HepG2 (cell line): ENCODE measurements around the gene TOP2A. TPM values are rescaled to one million over a fixed set of nuclear protein-coding genes. Genes with fewer than 3 reads are reported as not detected.

Experiments
- CEBPB ChIP-seq: IDR thresholded peaks from 2 replicates; pipeline ENCODE4 v1.6.1; 2011; ENCODE audit warnings: low read depth, low read length, improper control_type of control experiment, borderline replicate concordance
- FOXA1 ChIP-seq, 2 experiments: fragments of 450-650 bp in 1 of 2; sonication (generic) in 1 of 2; formaldehyde crosslinking in 1 of 2; IDR thresholded peaks; 2 replicates each; pipeline versions ENCODE4 v1.4.0 to v1.6.1; 2016 to 2020; ENCODE audit warnings: missing genetic modification reagents in 1 of 2
- HIC2 ChIP-seq: sonication (generic); formaldehyde crosslinking; IDR thresholded peaks from 2 replicates; pipeline ENCODE4 v1.9.0; 2022; ENCODE audit warnings: low read depth, missing genetic modification reagents
- KAT2B ChIP-seq: fragments of 150-350 bp; IDR thresholded peaks from 2 replicates; pipeline ENCODE4 v1.6.1; 2014; ENCODE audit warnings: low read depth, low read length, borderline replicate concordance
- KAT8 ChIP-seq: IDR thresholded peaks from 2 replicates; pipeline ENCODE4 v1.6.1; 2016; ENCODE audit warnings: missing genetic modification reagents, missing compliant biosample characterization
- MAFF ChIP-seq: IDR thresholded peaks from 2 replicates; pipeline ENCODE4 v1.6.1; 2011; ENCODE audit warnings: low read depth, low read length, improper control_type of control experiment
- MIER2 ChIP-seq: IDR thresholded peaks from 2 replicates; pipeline ENCODE4 v1.6.1; 2016; ENCODE audit warnings: missing biosample characterization, missing genetic modification reagents
- NR0B2 ChIP-seq: sonication (generic); formaldehyde crosslinking; IDR thresholded peaks from 2 replicates; pipeline ENCODE4 v1.4.0; 2020; ENCODE audit warnings: mild to moderate bottlenecking, missing genetic modification reagents
- PAX8 ChIP-seq: sonication (generic); formaldehyde crosslinking; IDR thresholded peaks from 2 replicates; pipeline ENCODE4 v1.8.0; 2022; ENCODE audit warnings: mild to moderate bottlenecking, missing genetic modification reagents, borderline replicate concordance
- TEAD3 ChIP-seq: optimal IDR thresholded peaks from 2 replicates; pipeline ENCODE3; 2016; ENCODE audit warnings: borderline replicate concordance
- TFAP4 ChIP-seq: sonication (generic); IDR thresholded peaks from 2 replicates; pipeline ENCODE4 v1.6.1; 2016; ENCODE audit warnings: low read depth, borderline replicate concordance
- TFDP1 ChIP-seq: IDR thresholded peaks from 2 replicates; pipeline ENCODE4 v1.6.1; 2016; ENCODE audit warnings: missing compliant biosample characterization, missing genetic modification reagents, borderline replicate concordance
- ZBTB3 ChIP-seq: sonication (generic); formaldehyde crosslinking; IDR thresholded peaks from 2 replicates; pipeline ENCODE4 v1.4.0; 2020; ENCODE audit warnings: low read depth, mild to moderate bottlenecking, moderate library complexity, missing genetic modification reagents, borderline replicate concordance
- ZBTB38 ChIP-seq: sonication (generic); formaldehyde crosslinking; IDR thresholded peaks from 2 replicates; pipeline ENCODE4 v1.5.1; 2020; ENCODE audit warnings: mild to moderate bottlenecking, missing genetic modification reagents
- ZEB1 ChIP-seq: IDR thresholded peaks from 2 replicates; pipeline ENCODE4 v1.6.1; 2012; ENCODE audit warnings: mild to moderate bottlenecking, low read depth, inconsistent platforms; ENCODE audit not compliant: insufficient replicate concordance
- ZHX1 ChIP-seq: sonication (generic); formaldehyde crosslinking; IDR thresholded peaks from 2 replicates; pipeline ENCODE4 v1.8.1; 2022; ENCODE audit warnings: low read depth, mild to moderate bottlenecking, missing genetic modification reagents
- ZNF17 ChIP-seq: sonication (generic); formaldehyde crosslinking; IDR thresholded peaks from 2 replicates; pipeline ENCODE4 v1.5.0; 2020; ENCODE audit warnings: mild to moderate bottlenecking, missing genetic modification reagents
- ZNF225 ChIP-seq: sonication (generic); formaldehyde crosslinking; IDR thresholded peaks from 2 replicates; pipeline ENCODE4 v1.4.0; 2020; ENCODE audit warnings: mild to moderate bottlenecking, missing genetic modification reagents
- ZNF253 ChIP-seq: sonication (generic); formaldehyde crosslinking; IDR thresholded peaks from 2 replicates; pipeline ENCODE4 v1.8.0; 2022; ENCODE audit warnings: mild to moderate bottlenecking, missing genetic modification reagents, borderline replicate concordance
- ZNF430 ChIP-seq: sonication (generic); formaldehyde crosslinking; IDR thresholded peaks from 2 replicates; pipeline ENCODE4 v1.9.0; 2021; ENCODE audit warnings: mild to moderate bottlenecking, missing genetic modification reagents
- ZNF589 ChIP-seq: sonication (generic); formaldehyde crosslinking; conservative IDR thresholded peaks from 2 replicates; pipeline ENCODE4 v1.8.0; 2022; ENCODE audit warnings: mild to moderate bottlenecking, moderate library complexity, missing genetic modification reagents
- ZSCAN20 ChIP-seq: sonication (generic); formaldehyde crosslinking; IDR thresholded peaks from 2 replicates; pipeline ENCODE4 v1.4.0; 2020; ENCODE audit warnings: missing genetic modification reagents, mild to moderate bottlenecking, borderline replicate concordance
- polyA plus RNA-seq, 8 experiments: library from polyadenylated mRNA; depleted of rRNA in 3 of 8; stranded (reverse) in 7 of 8; unstranded in 1 of 8; fragments of >200 nt; fragmentation: Illumina TruSeq in 4 of 8; extraction: Trizol in 4 of 8; gene quantifications; 2 replicates each; pipeline versions ENCODE4 v1.2.1 to v1.2.3, GENCODE V29; 2011 to 2016; ENCODE audit warnings: low read depth in 4 of 8, missing spikeins in 1 of 8, mixed read lengths in 1 of 8; ENCODE audit not compliant: insufficient read depth in 1 of 8
- total RNA-seq, 5 experiments: library from RNA; depleted of rRNA; stranded (reverse); fragments of >200 nt; fragmentation: Illumina TruSeq; extraction: Trizol; gene quantifications; 2 replicates each; pipeline ENCODE4 v1.2.3, GENCODE V29; 2016; ENCODE audit warnings: low read depth in 1 of 5

Gene TOP2A
- total and polyA plus RNA-seq, 2 of the 13 experiments (the other 11 are each of a cell fraction or from before 2014, with no cell fraction given): 108 to 327 TPM

GRCh38 chr17:40352779-40353394 is 64.8 kb downstream of the TOP2A start (continued):
- TF ChIP-seq ZHX1 (CRISPR knock-in tag) (peak; percentile 91), MAFF (no peak), NR0B2 (CRISPR knock-in tag) (no peak), TFAP4 (peak; percentile 72; the same call in 1 of the 2 replicates), ZBTB38 (CRISPR knock-in tag) (no peak), ZSCAN20 (CRISPR knock-in tag) (no peak), ZNF589 (CRISPR knock-in tag) (no peak), ZNF17 (CRISPR knock-in tag) (no peak), ZNF225 (CRISPR knock-in tag) (no peak), CEBPB (peak; percentile 99), MIER2 (CRISPR knock-in tag) (peak; percentile 80), ZEB1 (peak; percentile 78), ZNF253 (CRISPR knock-in tag) (no peak), PAX8 (CRISPR knock-in tag) (no peak), TEAD3 (CRISPR knock-in tag) (peak; percentile 81), KAT8 (peak; percentile 88), FOXA1 (IDR thresholded peaks at IDR 0.05) (peak; percentile 61), FOXA1 (CRISPR knock-in tag; IDR thresholded peaks at IDR 0.05) (peak; percentile 99), TFDP1 (CRISPR knock-in tag) (peak; percentile 59; the same call in 1 of the 2 replicates), KAT2B (no peak; the same call in 1 of the 2 replicates), ZBTB3 (CRISPR knock-in tag) (no peak), ZNF430 (no peak), HIC2 (CRISPR knock-in tag) (no peak; the same call in 1 of the 2 replicates)
